Neural crest cell (in vitro differentiated cells): ENCODE measurements around the gene KRTAP1-3. TPM values are rescaled to one million over a fixed set of nuclear protein-coding genes. Genes with fewer than 3 reads are reported as not detected.
"Not testable (repeated sequence)": the region's sequence is repeated elsewhere in the genome, so short reads cannot be mapped to it uniquely, and the experiment has no call there.

Experiments
- DNase-seq: peaks from one replicate; pipeline ENCODE4 v3.0.0; 2021; ENCODE audit warnings: low read depth, mixed read lengths, low spot score
- H3K27ac Mint-ChIP-seq: one replicate; pipeline ENCODE4 v1.8.0; 2021; ENCODE audit warnings: mild to moderate bottlenecking, mixed read lengths; ENCODE audit not compliant: unreplicated experiment
- H3K27me3 Mint-ChIP-seq: 2 replicates; pipeline ENCODE4 v1.8.0; 2021; ENCODE audit warnings: low read depth, mild to moderate bottlenecking, mixed read lengths
- H3K36me3 Mint-ChIP-seq: 2 replicates; pipeline ENCODE4 v1.8.0; 2021; ENCODE audit warnings: low read depth, mild to moderate bottlenecking, mixed read lengths
- H3K4me1 Mint-ChIP-seq: 2 replicates; pipeline ENCODE4 v1.8.0; 2021; ENCODE audit warnings: mixed read lengths
- H3K4me3 Mint-ChIP-seq: one replicate; pipeline ENCODE4 v1.8.0; 2021; ENCODE audit warnings: mild to moderate bottlenecking, mixed read lengths
- H3K9me3 Mint-ChIP-seq: 2 replicates; pipeline ENCODE4 v1.8.0; 2021; ENCODE audit warnings: mixed read lengths
- CTCF ChIP-seq: fragments of 200-600 bp; sonication (generic); conservative IDR thresholded peaks from 2 replicates; pipeline ENCODE4 v1.5.0; 2021; ENCODE audit warnings: antibody characterized with exemption, mild to moderate bottlenecking
- total RNA-seq: library from RNA; stranded (reverse); gene quantifications from 2 replicates; pipeline ENCODE4 v1.2.1, GENCODE V29; 2021

Gene KRTAP1-3
- total RNA-seq, 1 donor from 2014 or later: not detected

- no peaks in the 10 kb centered on the region for H3K9me3 Mint-ChIP-seq
- H3K27me3 Mint-ChIP-seq: peaks cover 6% of the 10 kb centered on the region
- no peak for DNase-seq
- H3K27ac Mint-ChIP-seq: no peak overlapping the region
- no peaks in the 10 kb centered on the region for H3K36me3 Mint-ChIP-seq
- TF ChIP-seq CTCF: no peak
- H3K4me1 Mint-ChIP-seq: no peaks in the 10 kb centered on the region
- H3K4me3 Mint-ChIP-seq: no peak overlapping the region
Measured at GRCh38 chr17:41002814-41003213, 31.9 kb downstream of the KRTAP1-3 start.

GRCh38 chr17:41001795-41002194, 32.9 kb downstream of the KRTAP1-3 start:
- TF ChIP-seq CTCF: no peak
- Mint-ChIP-seq H3K4me3 (no peak overlapping the region), H3K27me3 (peaks cover 14% of the 10 kb centered on the region), H3K9me3 (no peaks in the 10 kb centered on the region), H3K27ac (no peak overlapping the region), H3K4me1 (no peaks in the 10 kb centered on the region), H3K36me3 (no peaks in the 10 kb centered on the region)
- DNase-seq: no peak

GRCh38 chr17:40999563-40999962, 35.1 kb downstream of the KRTAP1-3 start, which contains the start of gene KRTAP3-2:
Gene KRTAP3-2, minus strand, starts transcription at chr17:40999906. Its CDS starts 53 bp downstream, at chr17:40999853.
- not testable (repeated sequence) for H3K36me3 Mint-ChIP-seq, H3K9me3 Mint-ChIP-seq, H3K4me1 Mint-ChIP-seq, H3K27ac Mint-ChIP-seq, H3K4me3 Mint-ChIP-seq, DNase-seq
- peaks cover 18% of the 10 kb centered on the region for H3K27me3 Mint-ChIP-seq

- Mint-ChIP-seq H3K9me3 (no peaks in the 10 kb centered on the region), H3K27me3 (peaks cover 15% of the 10 kb centered on the region), H3K27ac (no peak overlapping the region), H3K36me3 (no peaks in the 10 kb centered on the region), H3K4me1 (peaks cover 4% of the 10 kb centered on the region), H3K4me3 (no peak overlapping the region)
- DNase-seq: no peak
- no peak for TF ChIP-seq CTCF
Measured at GRCh38 chr17:40997361-40997760, 37.3 kb downstream of the KRTAP1-3 start.

- peaks cover 15% of the 10 kb centered on the region for H3K27me3 Mint-ChIP-seq
- no peak overlapping the region for H3K4me3 Mint-ChIP-seq
Measured at GRCh38 chr17:40996829-40997228, 37.8 kb downstream of the KRTAP1-3 start.

GRCh38 chr17:40995116-40995515, 39.6 kb downstream of the KRTAP1-3 start:
- no peak for DNase-seq
- Mint-ChIP-seq H3K27ac (no peak overlapping the region), H3K4me3 (no peak overlapping the region), H3K27me3 (peaks cover 15% of the 10 kb centered on the region), H3K36me3 (no peaks in the 10 kb centered on the region), H3K4me1 (peaks cover 6% of the 10 kb centered on the region), H3K9me3 (no peaks in the 10 kb centered on the region)
- no peak for TF ChIP-seq CTCF

More at GRCh38 chr17:40996829-40997228, 37.8 kb downstream of the KRTAP1-3 start:
- DNase-seq: no peak
- no peaks in the 10 kb centered on the region for H3K36me3 Mint-ChIP-seq
- TF ChIP-seq CTCF: no peak
- H3K4me1 Mint-ChIP-seq: peaks cover 6% of the 10 kb centered on the region
- no peaks in the 10 kb centered on the region for H3K9me3 Mint-ChIP-seq
- H3K27ac Mint-ChIP-seq: no peak overlapping the region
